Neuronal stem cell (in vitro differentiated cells): Measurements from ENCODE around the gene WDFY1.

Source experiments
- DNase-seq: peaks from one replicate; pipeline ENCODE4 v3.0.0-alpha.2; 2013; ENCODE audit warnings: low spot score
- H2AFZ ChIP-seq: one replicate; pipeline ENCODE4 v1.6.1; 2013; ENCODE audit warnings: mild to moderate bottlenecking, low read length, inconsistent platforms
- H2AK5ac ChIP-seq: 2 replicates; pipeline ENCODE4 v1.6.1; 2013; ENCODE audit warnings: low read depth, mild to moderate bottlenecking, inconsistent platforms, low read length, moderate library complexity, mixed read lengths
- H2BK120ac ChIP-seq: 2 replicates; pipeline ENCODE4 v1.6.1; 2013; ENCODE audit warnings: low read depth, mild to moderate bottlenecking, inconsistent platforms, low read length, moderate library complexity, mixed read lengths
- H2BK12ac ChIP-seq: one replicate; pipeline ENCODE4 v1.6.1; 2013; ENCODE audit warnings: low read length, inconsistent platforms
- H2BK15ac ChIP-seq: 2 replicates; pipeline ENCODE4 v1.6.1; 2013; ENCODE audit warnings: mild to moderate bottlenecking, low read length, inconsistent platforms, mixed read lengths
- H2BK5ac ChIP-seq: one replicate; pipeline ENCODE4 v1.6.1; 2013; ENCODE audit warnings: inconsistent platforms, mild to moderate bottlenecking, low read length, moderate library complexity
- H3K14ac ChIP-seq: one replicate; pipeline ENCODE4 v1.6.1; 2013; ENCODE audit warnings: low read length, inconsistent platforms
- H3K18ac ChIP-seq: 2 replicates; pipeline ENCODE4 v1.6.1; 2013; ENCODE audit warnings: low read length, inconsistent platforms
- H3K23ac ChIP-seq: 2 replicates; pipeline ENCODE4 v1.6.1; 2013; ENCODE audit warnings: low read depth, mild to moderate bottlenecking, mixed read lengths, low read length, inconsistent platforms; ENCODE audit not compliant: poor library complexity
- H3K27ac ChIP-seq: replicated peaks from 3 replicates; pipeline ENCODE4 v1.5.1; 2013; ENCODE audit warnings: low read length, inconsistent platforms
- H3K27me3 ChIP-seq, 3 experiments: 2 replicates each; pipeline ENCODE4 v1.6.1; 2013; ENCODE audit warnings: low read length in 3 of 3, mild to moderate bottlenecking in 2 of 3, inconsistent platforms in 1 of 3, low read depth in 1 of 3, mixed read lengths in 1 of 3, moderate library complexity in 1 of 3; ENCODE audit not compliant: control insufficient read depth in 3 of 3, insufficient read depth in 3 of 3
- H3K36me3 ChIP-seq, 2 donors: replicated peaks in 1 of 2; 2 replicates each; pipeline ENCODE4 v1.6.1; 2013; ENCODE audit warnings: low read length in 2 of 2; ENCODE audit not compliant: control insufficient read depth in 2 of 2, insufficient read depth in 2 of 2
- H3K4ac ChIP-seq: 2 replicates; pipeline ENCODE4 v1.6.1; 2013; ENCODE audit warnings: inconsistent platforms, mild to moderate bottlenecking, low read length, moderate library complexity
- H3K4me1 ChIP-seq, 2 donors: 1 replicate in 1 of 2; 2 replicates in 1 of 2; pipeline ENCODE4 v1.6.1; 2013; ENCODE audit warnings: low read length in 2 of 2, low read depth in 1 of 2; ENCODE audit not compliant: control insufficient read depth in 2 of 2, insufficient read depth in 1 of 2
- H3K4me2 ChIP-seq: one replicate; pipeline ENCODE4 v1.6.1; 2013; ENCODE audit warnings: mild to moderate bottlenecking, low read length, inconsistent platforms; ENCODE audit not compliant: insufficient read depth, poor library complexity, severe bottlenecking
- H3K4me3 ChIP-seq, 2 donors: 2 replicates each; pipeline ENCODE4 v1.5.1; 2013; ENCODE audit warnings: low read length in 2 of 2, mild to moderate bottlenecking in 2 of 2, inconsistent platforms in 1 of 2, moderate library complexity in 1 of 2
- H3K79me1 ChIP-seq: one replicate; pipeline ENCODE4 v1.6.1; 2013; ENCODE audit warnings: low read depth, mild to moderate bottlenecking, inconsistent platforms, low read length, moderate library complexity
- H3K9ac ChIP-seq: one replicate; pipeline ENCODE4 v1.6.1; 2013; ENCODE audit warnings: mild to moderate bottlenecking, low read depth, low read length, inconsistent platforms; ENCODE audit not compliant: poor library complexity
- H3K9me3 ChIP-seq, 2 donors: replicated peaks in 1 of 2; 2 replicates each; pipeline versions ENCODE3 to v1.6.1; 2013; ENCODE audit warnings: low read length in 2 of 2, mild to moderate bottlenecking in 2 of 2, inconsistent platforms in 1 of 2, low read depth in 1 of 2, mixed read lengths in 1 of 2, moderate library complexity in 1 of 2; ENCODE audit not compliant: control insufficient read depth in 2 of 2, insufficient read depth in 1 of 2
- H4K8ac ChIP-seq: one replicate; pipeline ENCODE4 v1.6.1; 2013; ENCODE audit warnings: low read depth, mild to moderate bottlenecking, inconsistent platforms, low read length, moderate library complexity
- H4K91ac ChIP-seq: one replicate; pipeline ENCODE4 v1.6.1; 2013; ENCODE audit warnings: low read length, low read depth, mild to moderate bottlenecking, inconsistent platforms; ENCODE audit not compliant: poor library complexity
- WGBS, 2 donors: extraction: QIAGEN DNeasy Blood & Tissue Kit; methylation state at CpG; one replicate each; pipeline ENCODE4 v1.1.7; 2013; ENCODE audit warnings: missing lambda C conversion rate in 2 of 2, mixed read lengths in 1 of 2; ENCODE audit not compliant: insufficient read length in 2 of 2, insufficient replicate concordance in 1 of 2; ENCODE audit errors: extremely low coverage in 2 of 2; 5-methylcytosine and 5-hydroxymethylcytosine counted together

The WDFY1 gene

DNA sequence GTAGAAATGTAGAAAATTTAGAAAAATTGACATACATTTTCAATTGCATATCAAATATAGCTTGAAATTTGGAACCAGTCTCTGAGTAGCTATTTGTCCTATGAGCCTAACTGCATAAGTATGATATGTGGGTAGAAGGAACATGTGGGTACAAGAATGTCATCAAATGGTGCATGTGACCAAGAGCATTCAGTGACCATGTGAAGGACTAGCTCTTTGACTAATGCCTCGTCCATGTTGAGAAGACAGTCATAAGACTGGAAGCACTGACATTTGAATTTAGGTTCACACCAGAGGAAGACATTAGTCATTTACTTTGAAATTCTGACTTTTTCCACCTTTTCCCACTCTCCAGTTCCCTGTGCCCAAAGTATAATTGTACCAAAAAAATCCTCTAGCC is 24.7 kb upstream of the WDFY1 start:
- Histone ChIP-seq H3K9me3 (no peaks in the 10 kb centered on the region), H3K27ac (no peak overlapping the region), H3K23ac (no peak overlapping the region), H2AK5ac (no peak overlapping the region), H3K4me3 (no peak overlapping the region), H3K9ac (no peak overlapping the region), H3K4me2 (no peak overlapping the region), H3K18ac (no peak overlapping the region), H3K4ac (no peak overlapping the region), H2AFZ (no peak overlapping the region), H3K27me3 (no peaks in the 10 kb centered on the region), H2BK120ac (no peak overlapping the region), H3K36me3 (peaks cover 2 to 44% of the 10 kb centered on the region in 2 donors), H2BK5ac (no peak overlapping the region), H2BK15ac (no peak overlapping the region), H4K8ac (no peak overlapping the region), H3K14ac (no peak overlapping the region), H3K4me1 (no peaks in the 10 kb centered on the region), H2BK12ac (no peak overlapping the region), H3K79me1 (no peaks in the 10 kb centered on the region), H4K91ac (no peak overlapping the region)
- WGBS, 2 donors: no CpG with 5 or more reads among the region's 1 CpG
- no peak for DNase-seq

GRCh38 chr2:223969315-223969714 is 24.2 kb upstream of the WDFY1 start:
- Histone ChIP-seq H4K91ac (no peak overlapping the region), H2BK5ac (no peak overlapping the region), H2BK120ac (no peak overlapping the region), H2BK15ac (no peak overlapping the region), H3K4me2 (no peak overlapping the region), H2AFZ (no peak overlapping the region), H3K4ac (no peak overlapping the region), H3K27me3 (no peaks in the 10 kb centered on the region), H2AK5ac (no peak overlapping the region), H3K4me3 (no peak overlapping the region), H3K9ac (no peak overlapping the region), H2BK12ac (no peak overlapping the region), H3K27ac (no peak overlapping the region), H3K4me1 (no peaks in the 10 kb centered on the region), H4K8ac (no peak overlapping the region), H3K36me3 (peaks cover 2 to 49% of the 10 kb centered on the region in 2 donors), H3K9me3 (no peaks in the 10 kb centered on the region), H3K23ac (no peak overlapping the region), H3K79me1 (no peaks in the 10 kb centered on the region), H3K18ac (no peak overlapping the region), H3K14ac (no peak overlapping the region)
- WGBS, 2 donors: no CpG with 5 or more reads among the region's 3 CpGs
- no peak for DNase-seq

GRCh38 chr2:223967981-223968380 is 22.8 kb upstream of the WDFY1 start:
- WGBS, 2 donors: no CpG with 5 or more reads among the region's 2 CpGs

DNA sequence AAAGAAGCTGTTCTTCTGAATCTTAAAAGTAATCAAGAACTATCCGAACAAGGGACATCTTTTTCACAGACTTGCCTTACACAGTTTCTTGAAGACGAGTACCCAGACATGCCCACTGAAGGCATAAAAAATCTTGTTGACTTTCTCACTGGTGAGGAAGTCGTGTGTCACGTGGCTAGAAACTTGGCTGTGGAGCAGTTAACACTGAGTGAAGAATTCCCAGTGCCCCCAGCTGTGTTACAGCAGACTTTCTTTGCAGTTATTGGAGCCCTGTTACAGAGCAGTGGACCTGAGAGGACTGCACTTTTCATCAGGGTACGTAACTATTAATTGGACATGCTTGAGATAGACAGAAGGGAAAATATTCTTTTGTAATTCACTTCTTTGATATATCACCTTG is 14.6 kb upstream of the WDFY1 start:
- Histone ChIP-seq H3K9me3 (no peaks in the 10 kb centered on the region), H4K91ac (no peak overlapping the region), H3K23ac (no peak overlapping the region), H3K9ac (no peak overlapping the region), H3K4me1 (peaks cover 6 to 18% of the 10 kb centered on the region in 2 donors), H3K4me3 (no peak overlapping the region), H3K79me1 (no peaks in the 10 kb centered on the region), H3K27ac (no peak overlapping the region), H3K4me2 (no peak overlapping the region), H2AFZ (no peak overlapping the region), H2BK15ac (no peak overlapping the region), H3K4ac (no peak overlapping the region), H4K8ac (no peak overlapping the region), H2BK12ac (no peak overlapping the region), H3K36me3 (peaks cover 11 to 58% of the 10 kb centered on the region in 2 donors), H2BK120ac (no peak overlapping the region), H3K14ac (no peak overlapping the region), H3K27me3 (no peaks in the 10 kb centered on the region), H3K18ac (no peak overlapping the region), H2AK5ac (no peak overlapping the region), H2BK5ac (no peak overlapping the region)
- no CpG with 5 or more reads among the region's 5 CpGs for WGBS, 2 donors
- no peak for DNase-seq

More at GRCh38 chr2:223967981-223968380, 22.8 kb upstream of the WDFY1 start:
- Histone ChIP-seq H3K27ac (no peak overlapping the region), H3K23ac (no peak overlapping the region), H2BK120ac (no peak overlapping the region), H2BK12ac (no peak overlapping the region), H3K4me2 (no peak overlapping the region), H3K18ac (no peak overlapping the region), H2BK5ac (no peak overlapping the region), H3K9me3 (no peaks in the 10 kb centered on the region), H4K8ac (no peak overlapping the region), H4K91ac (no peak overlapping the region), H2AFZ (no peak overlapping the region), H3K79me1 (no peaks in the 10 kb centered on the region), H2AK5ac (no peak overlapping the region), H3K4me3 (no peak overlapping the region), H3K4ac (no peak overlapping the region), H2BK15ac (no peak overlapping the region), H3K14ac (no peak overlapping the region), H3K4me1 (no peaks in the 10 kb centered on the region), H3K27me3 (no peaks in the 10 kb centered on the region), H3K9ac (no peak overlapping the region), H3K36me3 (peaks cover 4 to 62% of the 10 kb centered on the region in 2 donors)
- DNase-seq: no peak
